Hypothalamus (tissue), 51 donors: ENCODE measurements around the gene ADAD2.

Experiments
- DNase-seq, 51 donors: peaks; one replicate each; lab custom pipeline; 2025; lab: John Stamatoyannopoulos, UW

ADAD2 gene

GRCh38 chr16:84244728-84245127, 53.8 kb downstream of the ADAD2 start:
- no peak for DNase-seq

GRCh38 chr16:84245956-84246678, 55.2 kb downstream of the ADAD2 start:
- no peak for DNase-seq

- DNase-seq: no peak
Measured at GRCh38 chr16:84246679-84247077, 55.7 kb downstream of the ADAD2 start.
